ENCODE measurements around the gene GRM5. TPM values are rescaled to one million over a fixed set of nuclear protein-coding genes. Genes with fewer than 3 reads are reported as not detected.
"Not testable (repeated sequence)": the region's sequence is repeated elsewhere in the genome, so short reads cannot be mapped to it uniquely, and the experiment has no call there.

Gene GRM5
- total RNA-seq, 1 experiment from 2014 or later = not detected

- DNase-seq (ENCODE audit: extremely low read depth, low read depth) = not testable (repeated sequence)
These were observed 221.9 kb downstream of the GRM5 start for GRCh38 chr11:88843766-88844426.

GRCh38 chr11:88838139-88838538, 227.6 kb downstream of the GRM5 start:
- not testable (repeated sequence) for DNase-seq (ENCODE audit: extremely low read depth, low read depth)

GRCh38 chr11:88835709-88836108, 230.1 kb downstream of the GRM5 start:
- not testable (repeated sequence) for DNase-seq (ENCODE audit: extremely low read depth, low read depth)

- DNase-seq (ENCODE audit: extremely low read depth, low read depth) = no peak
These were observed 234.4 kb downstream of the GRM5 start for GRCh38 chr11:88831303-88831890.

- DNase-seq (ENCODE audit: extremely low read depth, low read depth) = no peak
These were observed 238.6 kb downstream of the GRM5 start for GRCh38 chr11:88827018-88827676.

- DNase-seq (ENCODE audit: extremely low read depth, low read depth) = no peak
These were observed 246.2 kb downstream of the GRM5 start for GRCh38 chr11:88819616-88820015.

- DNase-seq (ENCODE audit: extremely low read depth, low read depth) = no peak
These were observed 246.8 kb downstream of the GRM5 start for GRCh38 chr11:88818978-88819377.

- no peak for DNase-seq (ENCODE audit: extremely low read depth, low read depth)
These were observed 250.3 kb downstream of the GRM5 start for GRCh38 chr11:88815505-88815904.

GRCh38 chr11:88814076-88814475, 251.7 kb downstream of the GRM5 start:
- no peak for DNase-seq (ENCODE audit: extremely low read depth, low read depth)

GRCh38 chr11:88813233-88813915, 252.4 kb downstream of the GRM5 start:
- no peak for DNase-seq (ENCODE audit: extremely low read depth, low read depth)

- DNase-seq (ENCODE audit: extremely low read depth, low read depth) = no peak
These were observed 255.2 kb downstream of the GRM5 start for GRCh38 chr11:88810420-88811097.

GRCh38 chr11:88809126-88809525, 256.7 kb downstream of the GRM5 start:
- no peak for DNase-seq (ENCODE audit: extremely low read depth, low read depth)

GRCh38 chr11:88807349-88807748, 258.4 kb downstream of the GRM5 start:
- DNase-seq (ENCODE audit: extremely low read depth, low read depth) = no peak

GRCh38 chr11:88806410-88806809, 259.4 kb downstream of the GRM5 start:
- no peak for DNase-seq (ENCODE audit: extremely low read depth, low read depth)

GRCh38 chr11:88801484-88802123, 264.2 kb downstream of the GRM5 start:
- no peak for DNase-seq (ENCODE audit: extremely low read depth, low read depth)

- no peak for DNase-seq (ENCODE audit: extremely low read depth, low read depth)
These were observed 265.8 kb downstream of the GRM5 start for GRCh38 chr11:88799771-88800500.

- no peak for DNase-seq (ENCODE audit: extremely low read depth, low read depth)
These were observed 275.6 kb downstream of the GRM5 start for GRCh38 chr11:88790182-88790581.

- no peak for DNase-seq (ENCODE audit: extremely low read depth, low read depth)
These were observed 286.2 kb downstream of the GRM5 start for GRCh38 chr11:88779577-88779976.

GRCh38 chr11:88770475-88771079, 295.2 kb downstream of the GRM5 start:
- no peak for DNase-seq (ENCODE audit: extremely low read depth, low read depth)
